NT2/D1 (cell line): ENCODE measurements around the gene METTL16.

Source experiments
- DNase-seq: peaks from one replicate; pipeline ENCODE4 v3.0.0-alpha.2; 2011; ENCODE audit warnings: low read depth, low spot score
- H3K27me3 ChIP-seq: 2 replicates; pipeline ENCODE4 v1.6.0; 2011; ENCODE audit warnings: mild to moderate bottlenecking; ENCODE audit not compliant: insufficient read length, insufficient read depth
- H3K36me3 ChIP-seq: 2 replicates; pipeline ENCODE4 v1.6.1; 2011; ENCODE audit warnings: mild to moderate bottlenecking, low read length, mixed read lengths; ENCODE audit not compliant: insufficient read depth, insufficient read length
- H3K4me1 ChIP-seq: 2 replicates; pipeline ENCODE4 v1.5.1; 2011; ENCODE audit not compliant: insufficient read depth, insufficient read length
- H3K4me3 ChIP-seq: 2 replicates; pipeline ENCODE4 v1.5.1; 2011; ENCODE audit warnings: low read depth; ENCODE audit not compliant: insufficient read length
- H3K9ac ChIP-seq: 2 replicates; pipeline ENCODE4 v1.6.0; 2011; ENCODE audit warnings: low read depth; ENCODE audit not compliant: insufficient read length
- H3K9me3 ChIP-seq: 2 replicates; pipeline ENCODE4 v1.5.1; 2011; ENCODE audit warnings: mild to moderate bottlenecking, low read length; ENCODE audit not compliant: insufficient read depth
- SUZ12 ChIP-seq: IDR thresholded peaks from 2 replicates; pipeline ENCODE4 v1.6.1; 2011; ENCODE audit not compliant: insufficient read length, insufficient read depth; ENCODE audit errors: extremely low read depth
- YY1 ChIP-seq: IDR thresholded peaks from 2 replicates; pipeline ENCODE4 v1.6.1; 2011; ENCODE audit not compliant: insufficient read length, insufficient read depth
- ZNF274 ChIP-seq: IDR thresholded peaks from 2 replicates; pipeline ENCODE4 v1.6.1; 2011; ENCODE audit warnings: mild to moderate bottlenecking, low read depth, low read length

Gene METTL16

GRCh38 chr17:2380950-2381649 is 130.6 kb downstream of the METTL16 start:
- no peak overlapping the region for H3K4me3 ChIP-seq
- peaks cover 47% of the 10 kb centered on the region for H3K36me3 ChIP-seq
- no peak overlapping the region for H3K9ac ChIP-seq
- H3K4me1 ChIP-seq = peaks cover 26% of the 10 kb centered on the region
- H3K9me3 ChIP-seq = no peaks in the 10 kb centered on the region
- TF ChIP-seq SUZ12 (no peak), YY1 (no peak), ZNF274 (no peak)
- no peak for DNase-seq
- no peaks in the 10 kb centered on the region for H3K27me3 ChIP-seq

GRCh38 chr17:2380226-2380922 is 131.3 kb downstream of the METTL16 start:
- no peak for DNase-seq
- Histone ChIP-seq H3K36me3 (peaks cover 50% of the 10 kb centered on the region), H3K9ac (no peak overlapping the region), H3K27me3 (no peaks in the 10 kb centered on the region), H3K9me3 (no peaks in the 10 kb centered on the region), H3K4me3 (no peak overlapping the region), H3K4me1 (peaks cover 21% of the 10 kb centered on the region)
- TF ChIP-seq ZNF274 = no peak
- no peak for TF ChIP-seq YY1
- TF ChIP-seq SUZ12 = no peak

GRCh38 chr17:2379489-2380225 is 132.0 kb downstream of the METTL16 start:
- Histone ChIP-seq H3K4me3 (no peak overlapping the region), H3K4me1 (peaks cover 17% of the 10 kb centered on the region), H3K27me3 (no peaks in the 10 kb centered on the region), H3K9ac (no peak overlapping the region), H3K9me3 (no peaks in the 10 kb centered on the region), H3K36me3 (peaks cover 51% of the 10 kb centered on the region)
- no peak for TF ChIP-seq SUZ12
- no peak for TF ChIP-seq ZNF274
- no peak for TF ChIP-seq YY1
- DNase-seq = no peak

GRCh38 chr17:2378905-2379304 is 132.8 kb downstream of the METTL16 start:
- TF ChIP-seq YY1 (no peak), ZNF274 (no peak), SUZ12 (no peak)
- Histone ChIP-seq H3K4me3 (no peak overlapping the region), H3K9me3 (no peaks in the 10 kb centered on the region), H3K9ac (no peak overlapping the region), H3K27me3 (no peaks in the 10 kb centered on the region), H3K36me3 (peaks cover 52% of the 10 kb centered on the region), H3K4me1 (peaks cover 12% of the 10 kb centered on the region)
- DNase-seq = no peak

GRCh38 chr17:2377659-2378058 is 134.0 kb downstream of the METTL16 start:
- no peaks in the 10 kb centered on the region for H3K27me3 ChIP-seq
- no peak overlapping the region for H3K9ac ChIP-seq
- no peak overlapping the region for H3K4me3 ChIP-seq
- TF ChIP-seq ZNF274 (no peak), YY1 (no peak), SUZ12 (no peak)
- peaks cover 64% of the 10 kb centered on the region for H3K36me3 ChIP-seq
- no peak for DNase-seq
- H3K4me1 ChIP-seq = peaks cover 9% of the 10 kb centered on the region
- H3K9me3 ChIP-seq = no peaks in the 10 kb centered on the region

- DNase-seq = no peak
- H3K4me1 ChIP-seq = peaks cover 9% of the 10 kb centered on the region
- H3K36me3 ChIP-seq = peaks cover 73% of the 10 kb centered on the region
- no peak overlapping the region for H3K9ac ChIP-seq
- no peak for TF ChIP-seq ZNF274
- TF ChIP-seq YY1 = no peak
- TF ChIP-seq SUZ12 = no peak
- no peaks in the 10 kb centered on the region for H3K9me3 ChIP-seq
- no peaks in the 10 kb centered on the region for H3K27me3 ChIP-seq
- no peak overlapping the region for H3K4me3 ChIP-seq
These were observed 135.6 kb downstream of the METTL16 start for GRCh38 chr17:2376107-2376506.

- H3K9ac ChIP-seq = no peak overlapping the region
- peaks cover 69% of the 10 kb centered on the region for H3K36me3 ChIP-seq
- no peaks in the 10 kb centered on the region for H3K27me3 ChIP-seq
- DNase-seq = no peak
- no peak for TF ChIP-seq ZNF274
- no peak for TF ChIP-seq SUZ12
- TF ChIP-seq YY1 = no peak
- H3K4me1 ChIP-seq = peaks cover 9% of the 10 kb centered on the region
- H3K9me3 ChIP-seq = no peaks in the 10 kb centered on the region
- H3K4me3 ChIP-seq = no peak overlapping the region
These were observed 136.3 kb downstream of the METTL16 start for GRCh38 chr17:2375406-2375805.
